ENCODE data around the gene LCN15.
"Not testable (repeated sequence)": the region's sequence is repeated elsewhere in the genome, so short reads cannot be mapped to it uniquely, and the experiment has no call there.

LCN15 gene

GRCh38 chr9:136755302-136756133 lies 8.8 kb downstream of the LCN15 start:
- not testable (repeated sequence) for DNase-seq (ENCODE audit: low read depth)

- DNase-seq (ENCODE audit: low read depth), result no peak
These were observed 9.6 kb downstream of the LCN15 start for GRCh38 chr9:136754626-136755301.

- no peak for DNase-seq (ENCODE audit: low read depth)
These were observed 10.2 kb downstream of the LCN15 start for GRCh38 chr9:136754059-136754572.

GRCh38 chr9:136753371-136754058 lies 10.8 kb downstream of the LCN15 start:
- no peak for DNase-seq (ENCODE audit: low read depth)

- no peak for DNase-seq (ENCODE audit: low read depth)
These were observed 12.5 kb downstream of the LCN15 start for GRCh38 chr9:136751814-136752213.

- DNase-seq (ENCODE audit: low read depth), result no peak
These were observed 13.1 kb downstream of the LCN15 start for GRCh38 chr9:136751244-136751643.

- no peak for DNase-seq (ENCODE audit: low read depth)
These were observed 13.8 kb downstream of the LCN15 start for GRCh38 chr9:136750526-136750925.

GRCh38 chr9:136748666-136749611 lies 15.4 kb downstream of the LCN15 start:
- DNase-seq (ENCODE audit: low read depth), result no peak

- DNase-seq (ENCODE audit: low read depth), result no peak
These were observed 16.1 kb downstream of the LCN15 start, which contains the start of gene LCN6 for GRCh38 chr9:136748201-136748600. Gene LCN6 (minus strand): TSS chr9:136748525. CDS start chr9:136748483, 42 bp downstream.

- no peak for DNase-seq (ENCODE audit: low read depth)
These were observed 16.9 kb downstream of the LCN15 start for GRCh38 chr9:136747161-136748060.

GRCh38 chr9:136746621-136747020 lies 17.7 kb downstream of the LCN15 start:
- DNase-seq (ENCODE audit: low read depth), result no peak

GRCh38 chr9:136746155-136746490 lies 18.2 kb downstream of the LCN15 start:
- no peak for DNase-seq (ENCODE audit: low read depth)

GRCh38 chr9:136745389-136746154 lies 18.7 kb downstream of the LCN15 start:
- DNase-seq (ENCODE audit: low read depth), result no peak

GRCh38 chr9:136744773-136745172 lies 19.5 kb downstream of the LCN15 start:
- DNase-seq (ENCODE audit: low read depth), result no peak

- DNase-seq (ENCODE audit: low read depth), result no peak
These were observed 20.6 kb downstream of the LCN15 start for GRCh38 chr9:136743639-136744211.

- DNase-seq (ENCODE audit: low read depth), result no peak
These were observed 21.5 kb downstream of the LCN15 start, which contains the start of gene LCN10 for GRCh38 chr9:136742591-136743391. Gene LCN10 (minus strand): TSS chr9:136742940. CDS start chr9:136742903, 37 bp downstream.

GRCh38 chr9:136741883-136742571 lies 22.3 kb downstream of the LCN15 start:
- no peak for DNase-seq (ENCODE audit: low read depth)

Measured in stimulated activated CD8-positive, alpha-beta memory T cell treated with anti-CD3 and anti-CD28 coated beads, Interleukin-7, amount 100 ng/mL, for 24 hours (primary cell).